Lung microvascular endothelial cell (primary cell): ENCODE results near the gene TUBG1. TPM values are rescaled to one million over a fixed set of nuclear protein-coding genes. Genes with fewer than 3 reads are reported as not detected.
"Not testable (repeated sequence)": the region's sequence is repeated elsewhere in the genome, so short reads cannot be mapped to it uniquely, and the experiment has no call there.

Source experiments
- DNase-seq, 2 donors: peaks; one replicate each; pipeline versions ENCODE4 v3.0.0 to v3.0.0-alpha.2; 2010; ENCODE audit warnings: low read depth in 2 of 2
- total RNA-seq: library from RNA; depleted of rRNA; stranded (reverse); fragments of >200 nt; gene quantifications from 2 replicates; pipeline ENCODE4 v1.2.1, GENCODE V29; 2014

The TUBG1 gene
- total RNA-seq, 1 donor from 2014 or later = 15.3 TPM

DNA sequence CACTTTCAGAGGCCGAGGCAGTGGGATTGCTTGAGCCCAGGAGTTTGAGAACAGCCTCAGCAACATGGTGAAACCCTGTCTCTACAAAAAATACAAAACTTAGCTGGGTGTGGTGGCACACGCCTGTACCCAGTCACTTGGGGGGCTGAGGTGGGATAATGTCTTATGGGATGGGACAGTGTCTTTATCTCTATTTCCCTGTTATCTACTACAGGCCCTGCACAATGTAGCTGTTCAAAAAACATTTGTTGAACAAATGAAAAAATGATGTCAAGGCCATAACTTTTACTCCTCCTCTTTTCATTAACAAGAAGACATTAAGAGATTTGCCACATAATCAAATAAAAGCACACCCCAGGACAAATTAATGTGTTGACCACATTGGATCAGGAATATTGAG is 13.8 kb downstream of the TUBG1 start:
- no peak for DNase-seq

DNA sequence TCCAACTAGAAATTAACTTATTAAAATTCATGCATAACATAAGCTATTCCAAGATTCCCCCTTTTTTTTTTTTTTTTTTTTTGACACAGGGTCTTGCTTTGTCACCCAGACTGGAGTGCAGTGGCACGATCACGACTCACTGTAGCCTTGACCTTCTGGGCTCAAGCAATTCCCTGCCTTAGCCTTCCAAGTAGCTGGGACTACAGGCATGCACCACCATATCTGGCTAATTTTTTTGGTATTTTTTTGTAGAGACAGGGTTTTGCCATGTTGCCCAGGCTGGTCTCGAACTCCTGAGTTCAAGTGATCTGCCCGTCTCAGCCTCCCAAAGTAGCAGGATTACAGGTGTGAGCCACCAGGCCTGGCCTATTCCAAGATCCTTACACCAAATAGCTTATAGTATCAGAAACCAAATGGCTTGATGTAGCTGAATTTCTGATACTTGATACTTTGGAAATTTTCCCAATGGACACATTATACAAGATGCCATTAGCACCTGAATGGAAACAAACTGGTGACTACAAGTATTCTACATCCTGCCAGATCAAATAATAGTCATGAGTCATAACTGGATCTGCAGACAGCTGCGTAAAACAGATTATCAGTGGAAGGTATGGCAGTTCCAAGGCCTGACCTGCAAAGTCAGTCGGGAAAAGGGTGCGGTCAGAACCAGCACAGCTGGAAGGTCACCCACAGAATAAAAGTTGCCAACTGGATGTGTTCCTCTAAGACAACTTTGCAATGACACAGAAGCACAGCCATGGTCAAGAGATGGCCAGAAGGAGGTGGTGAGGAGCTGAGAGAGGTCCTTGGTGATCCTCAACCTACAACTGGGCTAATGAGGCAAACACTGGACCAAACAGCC is 14.5 kb downstream of the TUBG1 start:
- peak; percentile 61 to 67 for DNase-seq

GRCh38 chr17:42627032-42627764 is 17.7 kb downstream of the TUBG1 start:
- DNase-seq = not testable (repeated sequence)

GRCh38 chr17:42629411-42630009 is 20.0 kb downstream of the TUBG1 start:
- no peak for DNase-seq

DNA sequence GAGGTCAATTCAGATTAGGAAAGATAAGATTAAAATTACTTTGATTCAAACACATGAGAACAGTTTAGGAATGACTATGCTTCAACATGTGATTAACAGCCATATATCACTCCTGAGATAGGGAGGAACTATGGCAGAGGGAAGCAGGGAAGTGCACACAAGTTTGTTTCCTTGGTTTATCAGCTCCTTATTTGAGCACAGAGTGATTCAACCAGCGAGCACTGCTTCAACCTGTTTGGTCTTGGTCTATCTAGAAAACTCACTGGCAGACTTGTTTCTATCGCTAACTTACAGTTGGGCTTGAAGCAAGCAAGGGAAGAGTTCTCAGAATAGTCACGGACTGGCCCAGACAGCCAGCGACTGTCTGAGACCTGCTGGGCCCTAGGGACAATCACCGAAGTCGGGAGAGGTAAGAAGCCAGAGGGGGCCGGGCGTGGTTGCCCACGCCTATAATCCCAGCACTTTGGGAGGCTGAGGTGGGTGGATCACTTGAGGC is 23.5 kb downstream of the TUBG1 start:
- no peak for DNase-seq

- DNase-seq = no peak
Observed at GRCh38 chr17:42639525-42640113, 30.1 kb downstream of the TUBG1 start.

DNA sequence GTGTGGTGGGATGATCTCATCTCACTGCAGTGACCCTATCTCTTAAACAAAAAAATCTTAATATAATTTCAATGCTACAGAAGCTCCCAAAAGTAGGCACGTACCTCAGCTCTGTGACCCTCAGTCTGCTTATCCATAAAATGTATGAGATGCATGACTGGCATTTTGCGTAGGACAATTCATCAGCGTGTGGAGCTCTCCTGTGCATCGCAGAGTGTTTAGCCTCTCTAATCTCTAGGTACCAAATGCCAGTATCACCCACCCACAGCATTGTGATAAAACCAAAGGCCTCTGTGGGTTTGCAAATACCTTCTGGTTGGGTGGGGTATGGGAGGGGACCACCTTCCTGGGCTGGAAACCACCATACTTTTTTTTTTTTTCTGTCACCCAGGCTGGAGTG is 30.6 kb downstream of the TUBG1 start:
- DNase-seq = no peak

DNA sequence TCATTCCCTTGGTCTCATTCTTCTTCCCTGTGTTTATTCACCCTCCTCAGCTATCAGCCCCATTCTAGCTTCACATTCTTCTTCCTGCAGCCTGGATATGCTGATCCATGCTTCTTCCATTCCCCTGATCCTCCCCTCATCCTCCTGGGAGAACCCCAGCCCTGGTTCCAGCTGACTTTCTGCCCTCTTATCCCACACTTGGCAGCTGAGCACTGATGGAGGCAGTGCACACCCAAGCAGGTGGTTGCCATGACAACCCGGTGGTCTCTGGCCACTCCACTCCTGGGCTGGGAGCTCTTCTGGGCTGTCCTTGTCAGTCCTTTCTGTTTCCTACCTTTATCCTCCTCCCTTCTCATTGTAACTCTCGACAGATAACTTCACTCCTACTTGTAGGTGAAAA is 32.9 kb downstream of the TUBG1 start:
- DNase-seq = no peak

DNA sequence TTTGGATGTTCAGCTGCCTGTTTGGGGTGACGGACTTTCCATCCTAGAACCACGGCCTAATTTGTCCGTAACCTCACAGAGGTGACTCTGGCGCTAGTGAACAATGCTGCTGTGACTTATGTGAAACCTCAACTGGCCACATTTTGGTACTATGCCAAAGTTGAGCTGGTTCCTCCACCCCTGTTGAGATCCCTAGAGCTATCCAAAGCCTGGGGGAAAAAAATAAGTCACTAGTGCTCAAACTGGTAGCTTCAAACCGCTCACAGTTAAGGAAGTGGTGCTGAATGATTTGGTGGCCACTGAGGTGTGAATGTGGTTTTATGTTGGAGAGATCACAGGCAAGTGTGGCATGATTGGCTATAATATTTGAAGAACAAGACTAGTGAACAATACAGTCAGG is 38.3 kb downstream of the TUBG1 start:
- no peak for DNase-seq

DNA sequence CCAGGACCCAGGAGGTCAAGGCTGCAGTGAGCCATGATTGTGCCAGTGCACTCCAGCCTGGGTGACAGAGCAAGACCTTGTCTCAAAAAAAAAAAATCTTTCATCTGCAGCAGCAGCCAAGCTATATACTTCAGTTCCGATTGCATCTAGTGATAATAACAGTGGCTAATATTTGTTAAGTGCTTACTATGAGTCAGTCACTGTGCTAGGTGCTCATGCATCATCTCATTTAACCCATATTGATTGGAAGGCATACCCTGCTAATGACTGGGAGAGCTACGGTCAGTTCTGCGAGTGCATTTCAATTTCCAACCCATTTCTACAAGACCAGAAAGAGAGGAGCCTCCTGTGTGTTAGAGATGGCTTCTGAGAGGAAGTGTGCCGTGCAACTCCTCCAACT is 41.9 kb downstream of the TUBG1 start:
- DNase-seq = no peak

DNA sequence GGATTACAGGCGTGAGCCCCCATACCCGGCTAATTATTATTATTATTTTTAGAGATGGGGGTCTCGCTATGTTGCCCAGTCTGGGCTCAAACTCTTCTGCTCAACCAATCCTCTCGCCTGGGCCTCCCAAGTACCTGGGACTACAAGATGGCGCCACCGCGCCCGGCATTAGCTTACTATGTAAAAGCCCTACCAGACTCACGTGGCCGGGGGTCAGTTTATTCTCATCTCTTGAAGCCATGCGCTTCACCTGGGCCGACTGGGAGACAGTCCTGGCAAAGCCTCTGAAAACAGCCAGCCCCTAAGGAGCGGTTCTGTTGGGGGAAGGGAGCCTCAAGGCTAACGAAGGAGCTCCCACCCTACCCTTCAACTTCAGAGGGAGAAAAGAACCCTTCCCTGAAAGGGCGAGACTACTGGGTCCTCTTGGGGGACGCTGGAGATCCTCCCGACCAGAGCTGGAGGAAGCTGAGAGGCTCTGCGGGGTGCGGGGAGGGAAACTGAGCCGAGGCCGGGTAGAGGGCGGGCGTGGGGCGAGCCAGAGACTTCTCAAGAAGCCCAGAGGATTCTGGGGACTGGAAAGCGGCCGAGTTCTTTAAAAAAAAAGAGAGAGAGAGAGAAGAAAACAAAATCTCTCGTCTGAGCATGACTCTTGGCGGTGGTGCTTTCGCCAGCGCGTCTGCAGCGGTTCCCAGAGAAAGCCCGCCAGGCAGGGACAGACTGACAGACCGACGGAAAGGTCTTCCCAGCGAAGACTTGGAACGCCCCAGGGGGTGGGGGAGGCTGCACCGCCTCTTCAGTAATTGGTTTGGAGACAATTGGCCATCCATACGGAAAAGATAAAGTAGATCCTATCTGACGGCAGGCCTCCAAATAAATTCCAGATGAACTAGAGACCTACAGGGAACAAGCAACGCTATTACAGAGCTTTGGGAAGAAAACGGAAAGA is 44.0 kb downstream of the TUBG1 start:
- peak in 1 of 2 donors; percentile 31 for DNase-seq

DNA sequence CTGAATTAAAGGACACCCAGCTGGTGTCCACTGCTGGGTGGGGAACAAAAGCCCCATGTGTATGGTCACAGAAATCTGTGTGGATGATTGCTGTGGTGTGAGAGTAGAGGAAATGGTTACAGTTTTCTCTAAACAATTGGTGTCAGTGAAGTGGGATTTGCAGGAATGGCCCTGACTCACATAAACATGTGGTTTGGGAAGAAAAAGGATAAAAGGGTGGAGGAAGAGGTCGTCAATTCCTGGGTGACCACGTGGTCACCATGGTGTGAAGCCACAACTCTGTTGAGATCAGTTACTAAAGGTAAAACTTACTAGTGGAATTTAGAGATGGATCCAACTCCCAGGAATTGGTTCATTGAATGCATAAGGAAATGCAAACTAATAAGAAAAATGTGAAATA is 46.0 kb downstream of the TUBG1 start:
- DNase-seq = peak in 1 of 2 donors; percentile 54

GRCh38 chr17:42657824-42658588 is 48.5 kb downstream of the TUBG1 start:
- DNase-seq = no peak

GRCh38 chr17:42659079-42659931 is 49.8 kb downstream of the TUBG1 start, which contains the start of gene TUBG2:
TUBG2 (plus strand) TSS chr17:42659284; CDS start chr17:42659504, 220 bp downstream.
- peak; percentile 83 to 93 for DNase-seq

DNA sequence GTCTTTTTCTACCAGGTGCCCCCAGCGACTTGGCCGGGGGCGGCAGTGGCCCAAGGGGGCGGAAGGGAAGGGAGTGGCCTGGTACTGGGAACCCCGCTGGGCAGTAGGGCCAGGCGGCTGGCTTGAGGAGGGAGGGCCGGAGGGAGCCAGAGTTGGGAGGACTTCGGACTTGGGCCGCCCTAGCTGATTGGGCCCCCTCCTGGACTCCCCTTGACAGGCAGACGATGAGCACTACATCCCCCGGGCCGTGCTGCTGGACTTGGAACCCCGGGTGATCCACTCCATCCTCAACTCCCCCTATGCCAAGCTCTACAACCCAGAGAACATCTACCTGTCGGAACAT is 50.4 kb downstream of the TUBG1 start:
- DNase-seq = not testable (repeated sequence)

DNA sequence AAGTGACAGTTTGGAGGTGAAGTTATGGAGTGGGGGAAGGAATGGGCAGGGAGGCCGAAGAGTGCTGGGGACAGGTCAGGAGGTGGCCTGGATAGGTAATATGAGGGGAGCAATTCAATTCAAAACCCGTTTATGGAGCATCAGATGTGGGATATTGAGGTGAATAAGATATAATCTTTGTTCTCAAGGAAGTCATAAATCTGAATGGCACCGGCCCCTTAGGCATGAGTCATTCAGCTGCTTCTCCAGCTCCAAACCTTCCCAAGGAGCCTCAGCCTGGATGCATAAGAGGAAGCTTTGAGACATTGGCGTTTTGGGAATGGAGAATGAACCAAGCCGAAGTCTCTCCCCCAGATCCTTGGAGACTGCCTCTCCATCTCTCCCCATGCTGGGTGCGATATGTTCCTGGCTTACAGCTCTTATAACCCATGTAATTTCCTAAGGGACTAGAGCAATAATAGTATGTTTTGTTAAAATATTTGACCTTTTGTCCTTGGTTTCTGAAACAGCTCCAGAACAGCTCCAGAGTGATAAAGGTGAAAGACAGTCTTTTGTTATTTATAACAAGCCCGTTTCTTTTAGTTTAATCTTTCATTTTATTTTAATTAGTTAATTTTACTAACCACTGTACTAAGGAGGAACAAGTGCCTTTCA is 51.3 kb downstream of the TUBG1 start:
- peak in 1 of 2 donors; percentile 81 for DNase-seq
